Neural crest cell (in vitro differentiated cells): Measurements from ENCODE around the gene ZNF652. TPM values are rescaled to one million over a fixed set of nuclear protein-coding genes. Genes with fewer than 3 reads are reported as not detected.
A peak's percentile ranks its signal among the peaks of the same experiment; 100 is the strongest.
"Not testable (repeated sequence)": the region's sequence is repeated elsewhere in the genome, so short reads cannot be mapped to it uniquely, and the experiment has no call there.

ENCODE experiments used
- DNase-seq: peaks from one replicate; pipeline ENCODE4 v3.0.0; 2021; ENCODE audit warnings: low read depth, mixed read lengths, low spot score
- H3K27ac Mint-ChIP-seq: one replicate; pipeline ENCODE4 v1.8.0; 2021; ENCODE audit warnings: mild to moderate bottlenecking, mixed read lengths; ENCODE audit not compliant: unreplicated experiment
- H3K27me3 Mint-ChIP-seq: 2 replicates; pipeline ENCODE4 v1.8.0; 2021; ENCODE audit warnings: low read depth, mild to moderate bottlenecking, mixed read lengths
- H3K36me3 Mint-ChIP-seq: 2 replicates; pipeline ENCODE4 v1.8.0; 2021; ENCODE audit warnings: low read depth, mild to moderate bottlenecking, mixed read lengths
- H3K4me1 Mint-ChIP-seq: 2 replicates; pipeline ENCODE4 v1.8.0; 2021; ENCODE audit warnings: mixed read lengths
- H3K4me3 Mint-ChIP-seq: one replicate; pipeline ENCODE4 v1.8.0; 2021; ENCODE audit warnings: mild to moderate bottlenecking, mixed read lengths
- H3K9me3 Mint-ChIP-seq: 2 replicates; pipeline ENCODE4 v1.8.0; 2021; ENCODE audit warnings: mixed read lengths
- total RNA-seq: library from RNA; stranded (reverse); gene quantifications from 2 replicates; pipeline ENCODE4 v1.2.1, GENCODE V29; 2021
- TF ChIP-seq, protein P1 (sequence below): fragments of 200-600 bp; sonication (generic); conservative IDR thresholded peaks from 2 replicates; pipeline ENCODE4 v1.5.0; 2021; ENCODE audit warnings: antibody characterized with exemption, mild to moderate bottlenecking

ZNF652 gene
- total RNA-seq, 1 donor from 2014 or later: 42.1 TPM

DNA sequence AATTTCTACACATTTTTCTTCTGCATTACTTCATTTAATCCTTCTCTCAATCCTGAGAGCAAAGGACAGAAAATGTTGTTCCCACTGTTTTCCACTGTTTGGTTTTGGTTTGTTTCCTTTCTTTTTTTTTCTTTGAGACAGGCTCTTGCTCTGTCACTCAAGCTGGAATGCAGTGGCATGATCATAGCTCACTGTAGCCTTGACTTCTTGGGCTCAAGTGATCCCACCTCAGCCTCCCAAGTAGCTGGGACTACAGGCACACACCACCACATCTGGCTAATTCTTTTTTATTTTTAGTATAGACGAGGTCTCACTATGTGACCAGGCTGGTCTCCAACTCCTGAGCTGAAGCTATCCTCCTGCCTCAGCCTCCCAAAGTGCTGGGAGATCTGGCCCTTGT lies 7.0 kb upstream of the ZNF652 start:
- DNase-seq: no peak
- no peaks in the 10 kb centered on the region for H3K36me3 Mint-ChIP-seq
- H3K9me3 Mint-ChIP-seq: no peaks in the 10 kb centered on the region
- TF ChIP-seq, protein P1, sequence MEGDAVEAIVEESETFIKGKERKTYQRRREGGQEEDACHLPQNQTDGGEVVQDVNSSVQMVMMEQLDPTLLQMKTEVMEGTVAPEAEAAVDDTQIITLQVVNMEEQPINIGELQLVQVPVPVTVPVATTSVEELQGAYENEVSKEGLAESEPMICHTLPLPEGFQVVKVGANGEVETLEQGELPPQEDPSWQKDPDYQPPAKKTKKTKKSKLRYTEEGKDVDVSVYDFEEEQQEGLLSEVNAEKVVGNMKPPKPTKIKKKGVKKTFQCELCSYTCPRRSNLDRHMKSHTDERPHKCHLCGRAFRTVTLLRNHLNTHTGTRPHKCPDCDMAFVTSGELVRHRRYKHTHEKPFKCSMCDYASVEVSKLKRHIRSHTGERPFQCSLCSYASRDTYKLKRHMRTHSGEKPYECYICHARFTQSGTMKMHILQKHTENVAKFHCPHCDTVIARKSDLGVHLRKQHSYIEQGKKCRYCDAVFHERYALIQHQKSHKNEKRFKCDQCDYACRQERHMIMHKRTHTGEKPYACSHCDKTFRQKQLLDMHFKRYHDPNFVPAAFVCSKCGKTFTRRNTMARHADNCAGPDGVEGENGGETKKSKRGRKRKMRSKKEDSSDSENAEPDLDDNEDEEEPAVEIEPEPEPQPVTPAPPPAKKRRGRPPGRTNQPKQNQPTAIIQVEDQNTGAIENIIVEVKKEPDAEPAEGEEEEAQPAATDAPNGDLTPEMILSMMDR: no peak
- no peak overlapping the region for H3K4me3 Mint-ChIP-seq
- H3K27me3 Mint-ChIP-seq: no peaks in the 10 kb centered on the region
- no peak overlapping the region for H3K27ac Mint-ChIP-seq
- H3K4me1 Mint-ChIP-seq: no peaks in the 10 kb centered on the region

- Mint-ChIP-seq H3K4me3 (peak overlapping the region; percentile 85), H3K36me3 (no peaks in the 10 kb centered on the region), H3K4me1 (peaks cover 12% of the 10 kb centered on the region), H3K27me3 (no peaks in the 10 kb centered on the region), H3K9me3 (no peaks in the 10 kb centered on the region), H3K27ac (no peak overlapping the region)
- DNase-seq: no peak
- TF ChIP-seq, protein P1: peak; percentile 18
These were observed 3.6 kb upstream of the ZNF652 start for GRCh38 chr17:49365667-49366066.

DNA sequence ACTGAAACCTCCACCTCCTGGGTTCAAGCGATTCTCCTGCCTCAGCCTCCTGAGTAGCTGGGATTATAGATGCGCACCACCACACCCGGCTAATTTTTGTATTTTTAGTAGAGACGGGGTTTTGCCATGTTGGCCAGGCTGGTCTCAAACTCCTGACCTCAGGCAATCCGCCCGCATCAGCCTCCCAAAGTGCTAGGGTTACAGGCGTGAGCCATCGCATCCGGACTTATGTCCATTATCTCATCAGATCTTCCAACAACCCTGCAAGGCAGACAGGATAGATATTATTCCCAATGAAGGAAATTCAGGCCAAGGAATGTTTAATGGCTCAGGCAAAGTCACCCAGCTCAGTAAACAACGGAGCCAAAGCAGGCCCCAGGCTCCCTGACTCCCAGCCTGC lies 3.1 kb upstream of the ZNF652 start:
- DNase-seq, H3K27me3 Mint-ChIP-seq, H3K9me3 Mint-ChIP-seq, H3K36me3 Mint-ChIP-seq: not testable (repeated sequence)
- peak overlapping the region; percentile 40 for H3K27ac Mint-ChIP-seq
- H3K4me3 Mint-ChIP-seq: peak overlapping the region; percentile 85
- H3K4me1 Mint-ChIP-seq: peaks cover 18% of the 10 kb centered on the region

DNA sequence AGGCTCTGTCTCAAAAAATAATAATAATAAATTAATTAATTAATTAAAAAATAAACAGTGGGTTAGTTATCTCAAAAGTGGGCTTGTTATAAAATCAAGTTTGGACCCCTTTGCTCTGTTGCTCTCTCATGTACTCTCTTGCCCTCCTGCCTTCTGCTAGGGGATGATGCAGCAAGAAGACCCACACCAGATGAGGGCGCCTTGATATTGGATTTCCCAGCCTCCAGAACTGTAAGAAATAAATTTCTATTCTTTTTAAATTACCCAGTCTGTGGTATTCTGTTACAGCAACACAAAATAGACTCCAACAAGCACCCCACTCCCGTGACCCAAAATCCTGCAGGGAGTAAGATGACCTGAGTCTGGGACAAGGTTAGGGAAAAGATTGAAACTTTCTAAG lies 2.1 kb upstream of the ZNF652 start:
- peaks cover 27% of the 10 kb centered on the region for H3K4me1 Mint-ChIP-seq
- H3K9me3 Mint-ChIP-seq: no peaks in the 10 kb centered on the region

DNA sequence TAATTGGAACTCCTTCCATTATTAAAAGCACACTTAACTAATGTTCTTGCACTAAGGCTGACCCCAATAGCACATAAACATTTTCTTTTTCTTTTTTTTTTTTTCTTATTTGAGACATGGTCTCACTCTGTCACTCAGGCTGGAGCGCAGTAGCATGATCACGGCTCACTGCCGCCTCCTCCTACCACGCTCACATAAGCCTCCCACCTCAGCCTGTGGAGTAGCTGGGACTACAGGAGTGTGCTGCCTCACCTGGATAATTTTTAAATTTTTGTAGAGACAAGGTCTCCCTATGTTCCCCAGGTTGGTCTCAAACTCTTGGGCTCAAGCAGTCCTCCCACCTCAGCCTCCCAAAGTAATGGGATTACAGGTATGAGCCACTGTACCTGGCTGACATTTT lies 1.2 kb upstream of the ZNF652 start:
- H3K36me3 Mint-ChIP-seq: no peaks in the 10 kb centered on the region
- no peak overlapping the region for H3K27ac Mint-ChIP-seq
- H3K27me3 Mint-ChIP-seq: no peaks in the 10 kb centered on the region
- TF ChIP-seq, protein P1: no peak
- peaks cover 34% of the 10 kb centered on the region for H3K4me1 Mint-ChIP-seq
- H3K9me3 Mint-ChIP-seq: no peaks in the 10 kb centered on the region
- peak overlapping the region; percentile 80 for H3K4me3 Mint-ChIP-seq
- no peak for DNase-seq

More for the DNA sequence above, 2.1 kb upstream of the ZNF652 start:
- DNase-seq: no peak
- Mint-ChIP-seq H3K4me3 (peak overlapping the region; percentile 38), H3K27me3 (no peaks in the 10 kb centered on the region), H3K27ac (no peak overlapping the region), H3K36me3 (no peaks in the 10 kb centered on the region)
- TF ChIP-seq, protein P1: no peak

GRCh38 chr17:49362723-49363117 lies 670 bp upstream of the ZNF652 start:
- no peaks in the 10 kb centered on the region for H3K27me3 Mint-ChIP-seq
- peaks cover 36% of the 10 kb centered on the region for H3K4me1 Mint-ChIP-seq
- H3K9me3 Mint-ChIP-seq: no peaks in the 10 kb centered on the region
- no peaks in the 10 kb centered on the region for H3K36me3 Mint-ChIP-seq
- TF ChIP-seq, protein P1: no peak
- no peak for DNase-seq
- H3K4me3 Mint-ChIP-seq: peak overlapping the region; percentile 80
- no peak overlapping the region for H3K27ac Mint-ChIP-seq
